Measurements from ENCODE around the gene GNG12.

DNA sequence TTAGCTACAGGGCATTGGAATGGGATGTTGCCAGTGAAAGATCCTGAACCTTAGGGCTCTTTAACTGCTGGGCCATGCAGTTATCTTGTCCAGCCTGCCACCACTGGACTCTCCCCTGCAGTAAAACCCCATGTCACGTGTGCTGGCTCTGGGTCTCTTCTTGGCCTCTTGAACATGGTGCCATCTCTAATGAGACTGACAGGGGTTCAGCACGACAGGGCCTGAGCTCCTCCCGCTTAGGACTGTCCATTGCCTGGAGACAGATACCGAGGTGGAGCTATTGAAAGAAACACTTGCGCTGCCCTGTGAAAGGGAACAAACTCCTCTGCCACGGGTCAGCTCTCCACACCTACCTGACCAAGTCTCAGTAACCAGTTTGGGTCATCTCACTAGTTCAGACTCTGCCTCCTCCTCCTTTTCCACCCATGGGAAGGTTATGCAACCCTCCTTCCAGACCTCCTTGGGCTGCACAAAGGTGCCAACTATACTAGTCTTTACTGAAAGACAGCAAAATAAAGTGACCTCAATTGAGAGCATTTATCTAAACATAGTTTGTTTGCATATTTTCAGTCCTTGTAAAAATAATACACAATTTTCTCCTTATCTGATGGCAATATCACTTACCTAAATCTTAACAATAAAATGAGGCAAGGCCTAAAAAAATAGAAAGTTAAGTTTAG is 66.0 kb downstream of the GNG12 start:
- TF ChIP-seq, protein P1, sequence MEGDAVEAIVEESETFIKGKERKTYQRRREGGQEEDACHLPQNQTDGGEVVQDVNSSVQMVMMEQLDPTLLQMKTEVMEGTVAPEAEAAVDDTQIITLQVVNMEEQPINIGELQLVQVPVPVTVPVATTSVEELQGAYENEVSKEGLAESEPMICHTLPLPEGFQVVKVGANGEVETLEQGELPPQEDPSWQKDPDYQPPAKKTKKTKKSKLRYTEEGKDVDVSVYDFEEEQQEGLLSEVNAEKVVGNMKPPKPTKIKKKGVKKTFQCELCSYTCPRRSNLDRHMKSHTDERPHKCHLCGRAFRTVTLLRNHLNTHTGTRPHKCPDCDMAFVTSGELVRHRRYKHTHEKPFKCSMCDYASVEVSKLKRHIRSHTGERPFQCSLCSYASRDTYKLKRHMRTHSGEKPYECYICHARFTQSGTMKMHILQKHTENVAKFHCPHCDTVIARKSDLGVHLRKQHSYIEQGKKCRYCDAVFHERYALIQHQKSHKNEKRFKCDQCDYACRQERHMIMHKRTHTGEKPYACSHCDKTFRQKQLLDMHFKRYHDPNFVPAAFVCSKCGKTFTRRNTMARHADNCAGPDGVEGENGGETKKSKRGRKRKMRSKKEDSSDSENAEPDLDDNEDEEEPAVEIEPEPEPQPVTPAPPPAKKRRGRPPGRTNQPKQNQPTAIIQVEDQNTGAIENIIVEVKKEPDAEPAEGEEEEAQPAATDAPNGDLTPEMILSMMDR (conservative IDR thresholded peaks at IDR 0.05 in 1 of 2, IDR thresholded peaks at IDR 0.05 in 1 of 2; ENCODE audit: extremely low read depth in 1 of 2, insufficient read depth in 1 of 2, low read depth in 1 of 2, low read length in 2 of 2), result no peak
- no peak for TF ChIP-seq EZH2 (IDR thresholded peaks at IDR 0.05; ENCODE audit: borderline replicate concordance, low read length)
